ENCODE results near the gene TMED5. TPM values are rescaled to one million over a fixed set of nuclear protein-coding genes. Genes with fewer than 3 reads are reported as not detected.
"Not testable (repeated sequence)": the region's sequence is repeated elsewhere in the genome, so short reads cannot be mapped to it uniquely, and the experiment has no call there.

Gene TMED5
- total RNA-seq, result 42.6 and 48.2 TPM in 2 replicates

DNA sequence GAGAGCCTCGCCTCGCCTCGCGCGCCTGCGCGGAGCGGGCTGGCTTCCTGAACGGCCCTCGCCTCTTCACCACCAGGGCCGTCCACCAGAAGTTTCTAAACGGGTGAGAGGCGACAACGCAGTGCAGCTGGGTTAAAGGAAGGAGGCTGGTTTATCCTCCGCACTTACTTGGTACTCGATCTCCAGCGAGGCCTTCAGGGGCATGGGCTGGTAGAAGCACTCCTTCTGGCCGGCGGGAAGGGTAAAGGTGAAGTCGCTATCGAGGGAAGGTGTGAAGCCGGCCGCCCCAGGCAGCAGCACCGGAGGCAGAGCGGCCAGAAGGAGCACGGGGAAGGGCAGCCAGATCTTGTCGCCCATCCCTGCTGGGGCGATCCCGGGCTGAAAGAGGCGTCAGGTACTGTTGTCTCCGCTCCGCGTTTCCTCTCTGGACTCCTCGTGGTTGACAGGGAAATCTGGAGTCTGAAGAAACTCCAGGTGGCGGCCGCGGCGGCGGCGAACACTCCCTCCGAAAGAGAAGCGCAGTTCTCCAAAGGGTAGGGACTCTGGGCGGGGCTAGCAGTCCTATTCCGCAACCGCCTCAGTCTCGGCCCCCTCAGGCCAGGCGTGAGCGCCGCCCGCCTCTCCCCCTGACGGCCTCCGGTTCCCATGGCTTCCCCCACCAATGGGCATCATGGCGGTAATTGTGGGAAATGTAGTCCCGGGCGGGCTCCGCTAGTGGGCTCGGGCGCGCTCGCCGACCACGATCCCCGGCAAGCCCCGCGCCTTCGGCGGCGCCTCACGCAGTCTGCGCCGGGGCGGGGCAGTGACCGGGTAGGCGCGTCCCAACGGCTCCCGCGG lies at the start of gene TMED5:
Gene TMED5, minus strand, starts transcription at position 528 of the 837 bp plus-strand sequence. Its CDS starts 171 bp downstream, at position 357.
- peak; percentile 95 to 99 for DNase-seq (ENCODE audit: low read depth in 2 of 2)

DNA sequence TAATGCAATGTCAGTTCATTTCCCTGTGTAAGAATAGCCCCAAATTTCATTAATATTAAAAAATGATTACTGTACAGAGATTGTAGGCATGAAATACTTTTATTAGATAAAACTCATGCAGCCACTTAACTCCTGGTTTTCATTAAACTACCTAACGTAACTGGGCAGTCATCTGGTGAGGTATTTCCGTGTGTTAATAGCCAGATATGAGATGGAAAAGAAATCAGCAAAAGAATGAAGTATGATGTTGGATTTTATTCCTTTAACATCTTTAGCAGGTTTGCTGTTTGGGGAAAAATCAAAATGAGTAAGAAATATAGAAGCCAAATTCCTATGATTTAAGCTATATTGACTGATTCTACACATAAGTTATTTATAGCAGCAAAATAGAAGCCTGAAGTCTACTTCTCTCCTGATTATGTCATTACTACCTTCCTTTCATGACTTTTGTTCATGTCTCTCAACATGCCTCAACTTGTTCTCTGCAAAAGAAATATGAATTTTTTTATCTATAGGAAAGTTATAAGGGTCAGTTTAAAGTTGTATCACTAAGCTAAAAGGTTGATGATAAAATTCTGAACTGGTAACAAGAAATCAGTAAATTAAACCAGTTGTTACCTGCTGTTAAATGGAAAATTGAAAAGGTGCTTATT lies 42.9 kb upstream of the TMED5 start:
- peak in 1 of 2 donors; percentile 1 for DNase-seq (ENCODE audit: low read depth in 2 of 2)

DNA sequence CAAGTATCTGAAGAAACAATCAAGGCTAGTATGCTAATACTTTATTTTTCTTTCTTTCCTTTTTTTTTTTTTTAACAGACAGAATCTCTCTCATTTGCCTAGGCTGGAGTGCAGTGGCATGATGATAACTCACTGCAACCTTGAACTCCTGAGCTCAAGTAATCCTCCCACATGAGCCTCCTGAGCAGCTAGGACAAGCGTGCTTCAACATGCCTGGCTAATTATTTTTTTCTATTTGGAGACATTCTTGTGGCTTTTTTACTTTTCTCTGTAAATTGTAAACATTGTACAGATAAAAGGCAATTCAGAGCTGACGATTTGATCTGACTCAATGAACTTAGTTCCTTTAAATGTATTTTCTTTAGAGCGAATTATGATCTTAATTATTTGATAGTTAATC lies 41.7 kb upstream of the TMED5 start:
- DNase-seq (ENCODE audit: low read depth in 2 of 2), result no peak

DNA sequence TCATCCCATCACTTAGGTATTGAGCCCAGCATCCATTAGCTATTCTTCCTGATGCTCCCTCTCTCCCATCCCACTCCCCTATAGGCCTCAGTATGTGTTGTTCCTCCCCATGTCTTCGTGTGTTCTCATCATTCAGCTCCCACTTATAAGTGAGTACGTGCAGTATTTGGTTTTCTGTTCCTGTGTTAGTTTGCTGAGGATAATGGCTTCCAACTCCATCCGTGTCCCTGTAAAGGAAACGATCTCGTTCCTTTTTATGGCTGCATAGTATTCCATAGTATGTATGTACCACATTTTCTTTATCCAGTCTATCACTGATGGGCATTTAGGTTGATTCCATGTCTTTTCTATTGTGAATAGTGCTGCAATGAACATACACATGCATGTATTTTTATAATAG lies 40.5 kb upstream of the TMED5 start:
- not testable (repeated sequence) for DNase-seq (ENCODE audit: low read depth in 2 of 2)

DNA sequence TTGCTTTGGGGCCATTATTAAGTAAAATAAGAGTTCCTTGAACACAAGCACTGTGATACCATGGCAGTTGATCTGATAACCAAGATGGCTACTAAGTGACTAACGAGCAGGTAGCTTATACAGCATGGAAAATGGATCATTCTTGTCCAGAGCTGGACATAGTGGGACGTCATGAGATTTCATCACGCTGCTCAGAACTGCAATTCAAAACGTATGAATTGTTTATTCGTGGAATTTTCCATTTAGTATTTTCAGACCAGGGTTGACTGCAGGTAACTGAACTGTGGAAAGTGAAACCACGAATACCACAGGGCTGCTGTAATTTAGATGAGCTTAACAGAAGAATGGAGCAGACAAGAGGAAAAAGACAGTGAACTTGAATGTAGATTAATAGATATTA lies 39.2 kb upstream of the TMED5 start:
- DNase-seq (ENCODE audit: low read depth in 2 of 2), result peak; percentile 0 to 50

DNA sequence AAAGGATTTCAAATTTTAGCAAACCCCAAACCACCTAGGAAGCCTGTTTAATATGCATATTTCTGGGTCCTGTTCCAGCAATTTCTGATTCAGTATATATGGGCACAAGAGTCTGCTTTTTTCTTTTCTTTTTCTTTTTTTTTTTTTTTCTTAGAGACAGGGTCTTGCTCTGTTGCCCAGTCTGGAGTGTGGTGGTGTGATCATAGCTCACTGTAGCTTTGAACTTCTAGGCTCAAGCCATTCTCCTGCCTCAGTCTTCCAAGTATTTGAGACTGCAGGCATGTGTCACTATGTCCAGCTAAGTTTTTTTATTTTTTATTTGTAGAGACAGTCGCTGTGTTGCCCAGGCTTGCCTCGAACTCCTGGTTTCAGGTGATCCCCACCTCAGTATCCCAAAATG lies 35.1 kb upstream of the TMED5 start:
- DNase-seq (ENCODE audit: low read depth in 2 of 2), result no peak

DNA sequence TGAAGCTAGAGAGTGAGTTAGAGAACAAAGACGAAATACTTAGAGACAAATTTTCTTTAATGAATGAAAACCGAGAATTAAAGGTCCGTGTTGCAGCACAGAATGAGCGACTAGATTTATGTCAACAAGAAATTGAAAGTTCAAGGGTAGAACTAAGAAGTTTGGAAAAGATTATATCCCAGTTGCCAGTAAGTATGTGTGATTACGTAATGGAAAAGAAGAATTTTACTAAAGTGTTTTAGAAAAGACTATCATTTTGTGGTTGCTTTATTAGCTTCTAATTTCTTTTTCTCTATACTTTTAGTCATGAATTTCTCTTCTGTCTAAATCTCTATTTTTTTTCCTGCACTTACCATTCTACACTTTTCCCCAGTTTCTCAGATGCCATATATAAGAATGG lies 27.0 kb upstream of the TMED5 start:
- no peak for DNase-seq (ENCODE audit: low read depth in 2 of 2)

DNA sequence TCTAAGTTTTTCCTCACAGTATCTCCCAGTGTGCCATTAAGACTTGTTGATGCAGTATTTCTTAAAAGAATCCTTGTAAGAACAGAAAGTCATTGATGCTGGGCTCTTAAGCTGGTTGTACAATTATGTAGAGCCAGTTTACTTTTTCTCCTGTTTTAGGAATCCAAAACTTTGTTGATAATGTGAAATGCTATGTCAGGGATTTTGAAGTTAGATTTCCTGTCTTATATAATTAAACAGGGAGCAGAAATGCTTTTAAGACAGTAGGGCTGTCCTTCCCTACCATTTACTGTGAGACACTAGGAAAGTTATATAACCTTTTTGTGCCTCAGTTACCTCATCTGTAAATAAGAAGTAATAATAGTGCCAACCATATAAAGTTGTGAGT lies 26.3 kb upstream of the TMED5 start:
- no peak for DNase-seq (ENCODE audit: low read depth in 2 of 2)

DNA sequence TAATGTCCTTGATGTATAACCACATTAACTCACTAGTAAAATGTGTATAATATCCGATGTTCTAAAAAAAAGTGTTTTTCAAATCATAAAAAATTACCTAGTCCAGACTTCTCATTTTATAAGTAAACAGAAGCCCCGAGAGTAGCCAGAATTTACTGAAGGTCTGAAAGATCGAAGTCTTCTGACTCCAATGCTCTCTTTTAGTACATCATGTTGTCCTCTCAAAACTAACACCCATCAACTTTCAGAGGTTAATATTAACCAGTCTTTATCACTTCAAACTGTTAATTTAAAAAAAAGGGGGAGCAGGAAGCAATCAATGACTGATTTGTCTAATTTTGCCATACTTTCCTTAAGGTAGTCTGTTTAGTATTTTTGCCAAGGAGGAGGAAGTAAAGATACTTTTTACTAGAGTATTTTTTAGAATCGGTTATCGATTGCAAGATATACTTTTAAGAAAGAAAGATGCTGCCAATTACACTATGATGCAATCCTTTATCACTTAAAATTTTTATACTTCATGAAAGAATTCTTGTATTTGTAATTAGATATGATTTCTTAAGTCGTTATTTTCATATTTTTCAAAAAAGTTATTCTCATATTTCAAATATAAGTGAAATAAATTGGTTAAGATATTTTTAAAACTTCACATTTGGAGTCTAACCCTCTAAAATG lies 25.8 kb upstream of the TMED5 start:
- no peak for DNase-seq (ENCODE audit: low read depth in 2 of 2)

DNA sequence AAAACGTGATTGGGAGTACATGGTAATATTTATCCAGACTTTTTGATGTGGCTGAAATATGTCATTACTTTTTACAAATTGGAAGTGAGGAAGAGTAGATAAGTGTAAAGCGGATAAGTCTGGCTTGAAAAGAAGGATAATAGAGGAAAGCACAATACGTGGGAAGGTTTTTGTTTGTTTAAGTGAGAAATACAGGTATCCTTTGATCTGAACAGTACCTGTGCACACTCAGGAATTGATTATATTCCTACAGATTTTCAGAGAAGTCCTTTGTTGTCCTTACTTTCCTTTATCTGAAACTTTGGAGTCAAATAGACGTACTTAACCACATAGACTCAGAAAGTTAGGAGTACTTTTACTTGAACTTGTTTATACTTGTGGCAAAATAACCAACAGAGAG lies 20.5 kb upstream of the TMED5 start:
- DNase-seq (ENCODE audit: low read depth in 2 of 2), result no peak

DNA sequence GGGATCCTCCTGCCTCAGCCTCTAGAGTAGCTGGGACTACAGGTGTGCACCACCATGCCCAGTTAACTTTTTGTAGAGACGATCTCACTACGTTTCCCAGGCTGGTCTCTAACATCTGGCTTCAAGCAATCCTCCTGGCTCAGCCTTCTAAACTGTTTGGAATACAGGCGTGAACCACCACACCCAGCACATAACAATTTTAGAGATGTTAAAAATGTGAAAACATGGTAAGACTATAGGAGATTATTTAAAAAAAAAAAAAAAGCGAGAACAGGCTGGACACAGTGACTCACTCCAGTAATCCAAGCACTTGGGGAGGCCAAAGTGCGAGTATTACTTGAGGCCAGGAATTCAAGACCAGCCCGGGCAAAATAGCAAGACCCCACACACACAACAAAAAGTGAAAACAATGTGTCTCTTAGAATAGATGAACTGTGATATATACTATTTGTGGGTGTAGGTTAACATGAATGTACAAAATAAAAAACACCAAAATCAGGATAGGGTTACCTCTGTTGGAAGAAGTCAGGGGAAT lies 19.9 kb upstream of the TMED5 start:
- no peak for DNase-seq (ENCODE audit: low read depth in 2 of 2)

DNA sequence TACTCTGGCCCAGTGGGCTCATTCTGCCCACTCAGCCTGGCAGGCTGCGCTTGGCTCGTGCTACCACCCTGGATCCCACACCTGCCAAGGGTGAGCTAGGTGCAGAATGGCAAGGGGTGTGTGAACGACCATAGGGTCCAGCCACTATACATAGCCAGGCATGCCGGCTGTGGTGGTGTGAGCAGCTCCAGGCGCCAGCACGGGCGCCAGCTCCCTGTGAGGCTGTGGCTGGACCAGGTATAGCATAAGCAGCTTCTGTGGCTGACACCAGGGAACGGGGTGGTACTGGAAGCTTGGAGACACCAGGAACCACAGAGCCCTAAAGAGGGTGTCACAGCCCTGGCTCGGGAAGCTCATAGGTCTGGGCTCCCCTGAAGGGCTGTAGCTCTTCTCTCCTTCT lies 18.9 kb upstream of the TMED5 start:
- no peak for DNase-seq (ENCODE audit: low read depth in 2 of 2)

DNA sequence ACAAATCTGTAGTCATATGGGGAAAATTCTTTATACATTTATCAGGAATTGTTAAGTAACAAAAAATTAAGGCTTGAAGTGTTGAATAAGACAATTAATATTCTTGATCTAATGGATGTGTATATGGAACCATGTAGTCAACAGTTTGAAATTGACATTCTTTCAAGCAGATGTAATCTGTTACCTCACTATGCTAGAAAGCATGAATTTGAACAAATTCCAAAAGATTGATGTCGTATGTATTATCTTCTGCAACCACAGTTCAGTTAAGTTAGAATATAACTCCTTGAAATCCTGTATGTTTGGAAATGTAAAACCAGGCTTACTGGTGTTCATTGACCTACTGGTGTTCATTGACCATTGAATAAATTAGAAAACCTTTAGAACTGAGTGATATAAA lies 16.4 kb upstream of the TMED5 start:
- no peak for DNase-seq (ENCODE audit: low read depth in 2 of 2)

DNA sequence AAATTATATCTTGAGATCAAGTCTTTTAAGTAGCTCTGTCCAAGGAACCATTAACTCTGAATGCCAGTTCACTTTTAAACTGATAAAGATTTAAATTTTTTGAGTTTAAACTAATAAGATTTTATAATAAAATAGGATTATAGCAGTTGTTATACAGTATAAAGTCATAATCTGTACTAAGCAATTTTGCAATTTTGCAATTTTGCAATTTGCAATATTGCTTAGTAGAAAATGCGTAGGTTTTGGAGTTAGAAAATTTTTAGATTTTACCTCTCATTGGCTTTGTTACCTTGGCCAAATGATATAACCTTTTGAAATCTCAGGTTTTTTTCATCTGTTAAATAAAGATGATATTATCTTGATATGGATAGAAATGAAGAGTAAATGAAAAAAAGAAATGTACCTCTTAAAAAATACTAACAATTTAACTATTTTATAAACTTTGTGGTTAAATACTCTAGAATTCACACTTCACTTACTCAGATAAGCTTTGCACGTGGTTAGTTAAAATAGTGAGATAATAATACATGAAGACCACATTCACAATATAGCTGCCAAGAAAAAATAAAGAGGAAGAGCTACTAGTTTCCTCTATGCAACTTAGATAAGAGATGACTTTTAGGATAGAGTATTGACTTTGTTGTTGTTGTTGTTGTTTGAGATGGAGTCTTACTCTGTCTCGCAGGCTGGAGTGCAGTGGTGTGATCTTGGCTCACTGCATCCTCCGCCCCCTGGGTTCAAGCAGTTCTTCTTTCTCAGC lies 14.2 kb upstream of the TMED5 start:
- DNase-seq (ENCODE audit: low read depth in 2 of 2), result no peak

DNA sequence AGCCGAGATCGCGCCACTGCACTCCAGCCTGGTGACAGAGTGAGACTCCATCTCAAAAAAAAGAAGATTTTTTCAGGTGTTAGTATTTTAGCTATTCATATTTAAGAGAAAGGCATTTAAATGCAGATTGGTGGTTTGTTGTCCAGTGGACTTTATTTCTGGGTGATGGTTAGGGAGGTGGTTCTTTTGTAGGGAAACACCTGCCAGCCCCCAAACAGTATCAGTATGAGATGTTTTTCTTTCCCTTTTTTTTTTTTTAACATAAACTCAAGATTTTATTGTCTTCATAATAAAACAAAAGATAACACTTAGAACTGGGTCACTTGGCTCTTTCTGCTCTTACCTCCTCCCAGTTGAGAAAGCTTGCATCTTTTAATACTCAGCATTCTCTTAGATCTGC lies 10.2 kb upstream of the TMED5 start:
- no peak for DNase-seq (ENCODE audit: low read depth in 2 of 2)

DNA sequence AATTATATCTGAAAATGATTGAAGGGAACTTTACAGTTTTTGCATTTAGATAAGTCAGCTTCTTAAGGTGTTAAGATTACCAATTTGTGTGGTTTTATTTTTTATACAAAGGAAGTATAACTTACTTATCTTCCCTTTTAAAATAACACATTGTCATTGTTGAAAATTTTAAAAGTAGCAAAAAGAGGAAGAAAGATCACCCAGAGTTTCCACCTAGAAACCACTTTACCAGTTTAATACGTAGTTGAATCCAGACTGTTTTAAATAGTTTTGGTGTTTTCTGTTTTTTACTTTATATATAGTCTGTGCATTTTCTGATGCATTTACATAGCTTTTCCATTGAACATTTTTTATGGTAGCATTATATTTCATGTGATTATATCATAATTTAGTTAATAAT lies 6.5 kb upstream of the TMED5 start:
- DNase-seq (ENCODE audit: low read depth in 2 of 2), result no peak

DNA sequence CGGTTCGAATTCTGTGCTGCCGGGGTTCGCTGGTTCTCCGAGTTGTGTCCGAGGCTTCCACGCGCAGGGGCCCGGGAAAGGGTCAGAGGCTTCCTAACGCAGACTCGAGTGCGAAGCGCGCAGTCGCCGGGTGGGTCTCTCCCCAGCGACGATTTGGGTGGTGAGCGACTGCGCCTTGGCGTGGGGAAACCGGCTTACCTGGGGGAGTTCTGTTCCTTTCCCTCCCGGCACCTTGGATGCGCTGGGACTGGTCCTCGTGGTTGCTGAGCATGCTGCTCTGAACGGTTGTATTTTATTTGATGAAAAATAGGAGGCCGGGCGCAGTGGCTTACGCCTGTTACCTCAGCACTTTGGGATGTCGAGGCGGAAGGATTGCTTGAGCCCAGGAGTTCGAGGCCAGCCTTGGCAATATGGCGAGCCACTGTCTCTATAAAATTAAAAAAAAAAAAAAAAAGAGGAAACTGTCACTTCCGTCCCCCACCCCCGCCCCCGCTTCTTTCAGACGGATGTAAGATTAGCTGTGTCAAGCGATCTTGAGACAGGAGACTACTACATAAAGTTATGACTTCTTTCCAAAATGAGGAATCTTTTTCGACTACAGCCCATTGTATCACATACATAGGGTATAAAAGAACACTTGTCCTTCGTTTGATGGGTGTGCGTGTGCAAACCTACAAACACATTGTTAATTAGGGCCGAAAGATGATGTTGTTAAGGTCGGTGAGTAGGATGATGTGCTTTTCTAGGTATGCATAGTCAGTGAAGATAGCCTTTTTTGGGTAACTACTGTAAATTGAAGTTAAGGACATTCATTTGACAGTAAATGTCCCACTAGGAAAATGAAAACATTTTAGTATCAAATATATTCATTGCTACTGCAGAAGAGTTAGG lies 755 bp upstream of the TMED5 start, which contains the start of gene CCDC18:
Gene CCDC18, plus strand, starts transcription at position 2 of the 891 bp plus-strand sequence. CDS start 2,638 bp downstream, outside the sequence.
- DNase-seq (ENCODE audit: low read depth in 2 of 2), result peak; percentile 11 to 51

DNA sequence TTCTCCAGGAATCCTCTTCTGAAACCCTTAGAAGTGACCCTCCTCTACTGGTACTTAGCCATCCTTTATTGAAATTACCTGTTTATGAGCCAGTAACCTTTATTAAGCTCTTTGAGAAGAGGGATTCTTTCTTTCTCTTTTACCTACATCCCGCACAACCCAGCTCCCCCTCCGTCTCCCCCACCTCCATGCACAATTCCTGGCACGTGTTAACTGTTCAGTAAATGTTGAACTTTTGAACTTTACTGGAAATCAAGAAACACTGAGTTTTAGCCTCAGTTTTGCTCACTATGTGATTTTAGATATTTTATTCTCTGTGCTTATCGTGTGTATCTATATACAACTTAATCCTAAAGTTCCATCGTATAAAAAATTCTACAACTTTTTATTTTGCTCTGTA lies 1.8 kb downstream of the TMED5 start:
- DNase-seq (ENCODE audit: low read depth in 2 of 2), result peak; percentile 11 to 47

DNA sequence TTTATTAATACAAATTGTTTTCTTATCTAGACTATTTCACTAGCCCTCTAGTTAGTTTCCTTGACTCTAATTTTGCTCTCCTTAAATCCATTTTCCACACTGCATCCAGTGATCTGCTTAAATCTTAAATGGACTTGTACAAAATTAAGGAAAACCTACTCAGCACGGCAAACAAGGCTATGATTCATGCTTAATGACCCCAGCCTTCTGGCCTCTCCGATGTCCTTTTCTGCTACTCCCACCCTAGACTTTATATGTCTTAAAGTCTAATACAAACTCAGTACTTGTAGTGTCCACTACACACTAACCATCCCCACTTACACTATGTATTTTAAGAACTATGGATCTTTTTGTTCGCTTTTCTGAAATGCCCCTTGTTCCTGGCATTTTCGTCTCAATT lies 2.2 kb downstream of the TMED5 start:
- DNase-seq (ENCODE audit: low read depth in 2 of 2), result peak in 1 of 2 donors; percentile 45

DNA sequence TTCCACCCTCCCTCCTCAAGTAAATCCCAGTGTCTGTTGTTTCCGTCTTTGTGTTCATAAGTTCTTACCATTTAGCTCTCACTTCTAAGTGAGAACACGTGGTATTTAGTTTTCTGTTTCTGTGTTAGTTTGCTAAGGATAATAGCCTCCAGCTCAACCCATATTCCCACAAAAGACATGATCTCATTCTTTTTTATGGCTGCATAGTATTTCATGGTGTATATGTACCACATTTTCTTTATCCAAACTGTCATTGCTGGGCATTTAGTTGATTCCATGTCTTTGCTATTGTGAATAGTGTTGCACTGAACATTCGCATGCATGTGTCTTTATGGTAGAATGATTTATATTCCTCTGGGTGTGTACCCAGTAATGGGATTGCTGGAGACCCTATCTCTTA lies 5.6 kb downstream of the TMED5 start:
- DNase-seq (ENCODE audit: low read depth in 2 of 2), result not testable (repeated sequence)

Data from dermis microvascular lymphatic vessel endothelial cell (primary cell).